ENCODE results near the gene TWIST1.

GRCh38 chr7:19101472-19101871 is 16.0 kb downstream of the TWIST1 start:
- TF ChIP-seq ZNF274 (IDR thresholded peaks at IDR 0.05; ENCODE audit: low read depth, low read length), result no peak
- TF ChIP-seq YY1 (IDR thresholded peaks at IDR 0.05; ENCODE audit: insufficient read depth, insufficient read length), result no peak
- no peak for TF ChIP-seq SUZ12 (IDR thresholded peaks at IDR 0.05; ENCODE audit: extremely low read depth, insufficient read depth, insufficient read length)

Measured in NT2/D1 (cell line).